Skeletal muscle cell (primary cell): Measurements from ENCODE around the gene HDAC7.

Experiments
- DNase-seq: peaks from one replicate; pipeline ENCODE4 v3.0.0-alpha.2; 2010; ENCODE audit warnings: low read depth
- H3K4me3 ChIP-seq: 2 replicates; pipeline ENCODE4 v1.5.1; 2011; ENCODE audit warnings: low read depth, mild to moderate bottlenecking, control low read depth, low read length, moderate library complexity

The HDAC7 gene

DNA sequence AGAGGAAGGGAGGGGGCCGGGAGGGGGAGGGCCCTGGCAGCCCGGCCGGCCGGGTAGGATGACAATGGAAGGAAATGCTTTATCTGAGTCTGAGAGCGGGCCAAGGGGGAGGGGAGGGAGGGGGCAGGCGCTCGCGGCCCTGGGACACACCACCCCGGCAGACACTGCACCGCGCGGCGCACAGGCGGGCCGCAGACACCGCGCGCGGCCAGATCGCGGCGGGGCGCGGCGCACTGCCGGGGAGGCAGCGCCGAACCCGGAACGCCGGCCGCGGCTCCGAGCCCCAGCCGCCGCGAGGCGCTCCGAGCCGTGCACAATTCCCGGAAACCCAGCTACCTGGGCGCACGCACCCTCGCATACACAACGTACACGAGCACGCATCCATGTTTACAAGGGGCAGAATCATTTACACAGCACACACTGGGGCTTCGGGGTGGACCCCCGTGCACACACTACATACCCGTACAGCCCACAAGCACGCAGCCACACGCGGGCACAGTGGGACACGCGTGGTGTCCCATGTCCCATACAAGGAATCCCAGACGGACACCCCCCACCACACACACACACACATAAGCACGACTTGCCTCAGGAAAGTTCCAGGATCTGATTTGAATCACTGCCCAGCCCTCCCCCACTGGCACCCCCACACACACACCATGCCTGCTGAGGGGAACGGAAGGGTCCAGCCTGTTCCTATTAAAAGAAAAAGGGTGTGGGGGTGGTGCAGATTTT, at the start of gene HDAC7:
Gene HDAC7 (minus strand): TSS at position 8 of the 735 bp plus-strand sequence. CDS start 118 bp downstream, outside the sequence.
- H3K4me3 ChIP-seq: peak within 1 kb of the TSS; percentile 79
- DNase-seq: peak; percentile 60

DNA sequence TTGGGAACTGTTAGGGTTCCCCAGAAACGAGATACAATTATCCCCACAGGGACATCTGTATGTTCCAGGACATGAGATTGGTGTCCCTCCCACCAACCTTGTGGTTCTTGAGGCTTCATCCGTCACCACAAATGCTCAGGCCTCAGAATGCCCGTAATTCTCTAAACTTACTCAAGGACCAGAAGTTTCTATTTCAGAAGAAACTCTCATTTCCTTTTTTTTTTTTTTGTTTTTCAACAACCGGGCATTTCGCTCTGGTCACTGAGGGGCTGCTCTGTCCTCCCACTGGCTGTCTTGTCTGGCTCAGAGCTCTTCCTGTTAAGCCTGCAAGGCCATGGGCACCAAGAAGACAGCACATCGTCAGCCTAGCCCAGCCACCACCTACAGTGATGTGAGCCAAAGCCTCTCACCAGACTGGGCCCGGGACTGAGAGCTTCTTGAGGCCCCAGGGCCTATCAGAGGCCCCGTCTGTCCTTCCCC, 48.9 kb upstream of the HDAC7 start:
- DNase-seq: no peak
- no peak overlapping the region for H3K4me3 ChIP-seq

DNA sequence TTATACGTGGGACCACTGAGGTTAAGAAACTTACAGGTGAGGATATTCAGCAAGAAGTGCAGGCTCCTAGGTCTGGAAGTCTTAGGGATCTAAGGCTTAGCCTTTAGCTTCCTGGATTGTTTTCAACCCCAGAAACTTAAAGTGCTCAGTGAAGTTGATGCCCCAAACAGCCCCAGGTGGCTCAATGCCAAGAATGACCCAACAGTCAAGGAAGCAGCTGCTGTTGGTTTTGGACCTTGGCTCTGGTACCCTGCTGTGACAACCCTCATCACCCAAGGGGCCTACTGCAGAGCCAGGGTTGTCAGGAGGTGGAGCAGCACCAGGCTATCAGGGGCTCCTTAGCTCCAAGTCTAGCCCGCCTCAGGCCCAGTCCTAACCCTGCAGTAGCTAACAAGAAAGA, 48.3 kb upstream of the HDAC7 start:
- no peak for DNase-seq
- no peak overlapping the region for H3K4me3 ChIP-seq

DNA sequence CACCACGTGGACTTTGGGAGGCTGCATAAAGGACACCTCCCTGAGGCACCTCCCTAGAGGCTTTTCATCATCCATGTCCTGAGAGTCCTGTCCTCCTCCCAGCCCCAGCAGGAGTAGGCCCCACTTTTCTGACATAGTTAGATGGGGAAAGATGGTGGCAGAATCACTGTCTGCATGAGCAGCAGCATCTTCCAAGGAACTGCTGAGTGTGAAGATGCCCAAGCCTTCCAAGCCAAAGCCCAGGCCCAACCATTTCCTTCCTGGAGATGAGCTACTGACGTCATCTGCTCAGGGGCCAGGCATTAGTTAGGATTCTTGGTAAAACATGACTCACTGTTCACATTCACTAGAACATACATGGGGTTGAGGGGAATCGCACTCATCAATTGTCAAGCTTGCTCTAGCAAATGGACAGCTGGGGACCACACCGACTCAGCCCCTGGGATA, 47.8 kb upstream of the HDAC7 start:
- H3K4me3 ChIP-seq: no peak overlapping the region
- peak; percentile 86 for DNase-seq

DNA sequence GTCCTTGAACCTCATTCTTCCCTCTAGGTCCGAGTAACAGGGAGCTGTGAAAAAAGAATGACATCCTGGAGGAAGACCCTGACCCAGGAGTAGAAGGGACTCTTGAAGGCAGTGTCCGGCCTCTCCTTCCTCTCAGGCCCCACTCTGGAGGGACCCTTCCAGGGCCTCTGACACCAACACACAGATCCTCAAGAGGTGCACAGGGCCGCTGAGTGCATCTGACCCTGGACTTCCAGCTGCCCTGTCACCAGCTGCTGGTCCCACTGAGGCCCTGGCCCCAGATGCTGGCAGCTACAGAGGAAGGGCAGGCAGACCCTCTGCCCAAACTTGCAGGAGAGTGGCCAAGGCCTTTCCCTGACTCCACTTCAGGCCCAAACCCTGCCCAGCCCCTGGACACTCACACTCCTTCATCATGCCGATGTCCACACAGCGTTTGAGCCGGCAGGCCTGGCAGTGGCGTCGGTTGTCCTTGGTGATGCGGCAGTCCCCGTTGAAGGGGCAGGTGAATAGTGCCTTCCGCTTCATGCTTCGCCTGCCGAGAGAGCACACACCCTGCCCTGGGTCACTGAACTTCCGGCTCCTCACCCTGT, 45.0 kb upstream of the HDAC7 start:
- DNase-seq: no peak
- H3K4me3 ChIP-seq: no peak overlapping the region

DNA sequence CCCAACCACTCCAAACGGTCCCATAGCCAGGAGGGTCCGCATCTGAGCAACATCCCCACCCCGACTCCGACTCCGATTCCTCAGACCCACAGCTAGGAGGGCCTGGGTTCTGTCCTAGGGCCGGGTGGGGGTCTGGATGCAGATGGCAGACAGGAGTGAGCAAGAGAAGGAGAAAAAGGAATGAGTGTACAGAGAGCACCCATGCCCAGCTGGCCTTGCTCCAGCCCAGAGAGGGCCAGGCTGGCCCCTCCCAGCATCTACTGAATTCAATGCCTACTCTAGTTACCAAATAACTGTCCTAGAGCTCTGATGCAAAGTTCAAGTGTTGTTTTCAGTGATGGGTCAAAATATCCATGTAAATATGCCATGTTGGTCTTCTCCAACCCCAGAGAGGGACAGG, 44.3 kb upstream of the HDAC7 start:
- DNase-seq: no peak

DNA sequence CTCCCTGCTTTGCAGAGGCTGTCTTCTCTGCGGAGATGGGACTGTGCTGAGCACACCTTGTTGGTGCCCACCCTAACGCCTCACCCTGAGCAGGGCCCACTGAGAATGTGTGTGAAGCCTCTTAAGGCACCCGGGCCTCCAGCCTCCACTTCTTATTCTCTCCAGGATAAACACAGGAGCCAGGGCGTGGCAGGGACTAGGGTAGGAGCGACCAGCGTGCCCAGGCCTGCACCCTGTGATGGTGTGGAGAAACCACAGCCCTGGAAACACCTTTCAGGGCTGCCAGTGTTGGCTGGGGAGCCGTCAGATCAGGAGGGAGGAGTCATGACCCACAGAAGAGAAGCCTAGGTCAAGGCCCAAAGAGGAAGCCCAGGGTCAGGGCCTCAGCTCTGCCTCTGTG, 43.8 kb upstream of the HDAC7 start:
- no peak overlapping the region for H3K4me3 ChIP-seq
- no peak for DNase-seq

More for the DNA sequence above, 44.3 kb upstream of the HDAC7 start:
- H3K4me3 ChIP-seq: no peak overlapping the region

DNA sequence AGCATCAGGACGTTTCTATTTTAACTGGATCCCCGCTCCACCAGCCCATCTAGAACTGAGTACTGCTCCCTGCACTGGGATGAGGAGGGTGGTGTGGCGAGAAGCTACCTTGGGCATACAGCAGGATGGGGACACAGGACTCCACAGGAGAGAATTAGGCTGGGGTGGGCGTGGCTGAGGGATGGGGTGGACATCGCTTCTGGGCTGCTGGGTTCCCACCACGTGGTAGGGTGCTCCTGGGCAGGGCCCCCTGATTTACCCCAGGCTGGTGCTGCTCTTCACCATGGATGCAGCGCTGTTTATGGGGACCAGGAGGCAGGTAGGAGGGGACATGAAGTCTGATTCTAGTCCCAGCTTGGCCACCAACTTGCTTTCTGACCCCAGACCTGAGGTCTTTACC, 43.2 kb upstream of the HDAC7 start:
- DNase-seq: no peak
- H3K4me3 ChIP-seq: no peak overlapping the region

DNA sequence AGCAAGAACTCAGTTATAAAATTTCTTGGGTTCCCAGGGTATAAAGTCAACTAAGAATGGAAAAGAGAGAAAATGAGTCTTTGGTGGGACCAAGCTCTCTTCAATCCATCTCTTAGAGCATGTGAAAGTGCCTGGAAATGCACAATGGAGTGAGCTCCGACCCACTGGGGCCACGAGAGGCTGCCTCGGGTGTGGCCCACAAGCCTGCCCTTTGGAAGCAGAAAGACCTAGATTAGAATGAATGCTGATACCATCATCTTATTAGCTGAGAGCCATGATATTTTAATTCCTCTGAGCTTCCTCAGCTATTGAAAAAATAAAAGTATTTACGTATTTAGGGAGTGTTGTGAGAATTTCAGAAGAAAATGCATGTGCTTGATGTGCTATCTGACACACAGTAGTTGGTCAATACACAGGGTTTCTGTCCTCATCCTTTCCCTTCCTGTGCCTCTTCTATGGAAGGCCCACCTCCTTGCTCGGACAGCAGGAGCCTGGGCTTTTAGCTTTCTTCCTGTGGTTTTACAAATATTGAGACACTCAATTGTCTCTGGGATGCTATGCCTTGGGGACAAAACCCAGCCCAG, 42.6 kb upstream of the HDAC7 start:
- H3K4me3 ChIP-seq: no peak overlapping the region
- DNase-seq: no peak

DNA sequence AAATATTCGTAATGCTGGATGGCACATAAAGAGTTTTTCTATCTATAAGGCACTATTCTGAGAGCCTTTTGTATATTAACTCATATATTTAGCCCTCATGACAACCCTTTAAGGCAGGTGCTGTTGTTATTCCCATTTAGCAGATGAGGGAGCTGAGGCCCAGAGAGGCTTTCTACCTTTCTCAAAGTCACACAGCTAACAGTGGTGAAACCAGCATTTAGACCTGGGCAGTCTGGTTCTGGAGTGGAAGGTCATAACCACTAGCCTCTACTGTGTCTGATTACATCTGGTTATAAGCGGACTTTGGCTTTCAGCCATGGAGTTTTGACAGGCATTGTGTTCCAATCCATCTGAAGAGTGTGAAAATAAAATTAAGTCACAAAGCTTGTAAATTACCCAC, 41.2 kb upstream of the HDAC7 start:
- DNase-seq: no peak
- no peak overlapping the region for H3K4me3 ChIP-seq

DNA sequence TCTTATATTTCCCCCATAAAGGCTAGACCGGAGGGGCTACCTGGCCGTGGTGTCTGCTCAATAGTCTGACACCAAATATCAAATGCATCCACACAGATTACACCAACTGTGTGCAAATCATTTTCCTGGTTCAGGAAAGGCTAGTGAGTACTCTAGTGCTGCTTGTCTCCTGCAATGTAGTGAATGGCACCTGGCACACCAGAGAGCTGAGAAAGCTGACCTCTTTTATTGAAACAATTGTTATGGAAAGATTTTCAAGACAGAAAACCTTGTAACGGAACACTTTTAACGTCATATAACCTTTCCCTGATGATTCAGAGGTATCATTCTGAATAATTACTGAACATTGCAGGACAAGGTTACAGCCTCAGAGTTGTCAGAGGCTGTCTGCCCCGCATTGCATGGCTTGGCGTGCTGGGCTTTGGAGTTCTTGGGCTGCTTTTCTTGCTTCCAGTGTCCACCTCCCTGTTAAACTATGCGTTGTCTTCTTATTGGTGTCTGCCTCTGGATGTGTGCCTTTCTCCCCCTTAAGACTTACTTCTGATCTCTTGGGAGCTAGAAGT, 40.7 kb upstream of the HDAC7 start:
- no peak overlapping the region for H3K4me3 ChIP-seq
- DNase-seq: no peak

DNA sequence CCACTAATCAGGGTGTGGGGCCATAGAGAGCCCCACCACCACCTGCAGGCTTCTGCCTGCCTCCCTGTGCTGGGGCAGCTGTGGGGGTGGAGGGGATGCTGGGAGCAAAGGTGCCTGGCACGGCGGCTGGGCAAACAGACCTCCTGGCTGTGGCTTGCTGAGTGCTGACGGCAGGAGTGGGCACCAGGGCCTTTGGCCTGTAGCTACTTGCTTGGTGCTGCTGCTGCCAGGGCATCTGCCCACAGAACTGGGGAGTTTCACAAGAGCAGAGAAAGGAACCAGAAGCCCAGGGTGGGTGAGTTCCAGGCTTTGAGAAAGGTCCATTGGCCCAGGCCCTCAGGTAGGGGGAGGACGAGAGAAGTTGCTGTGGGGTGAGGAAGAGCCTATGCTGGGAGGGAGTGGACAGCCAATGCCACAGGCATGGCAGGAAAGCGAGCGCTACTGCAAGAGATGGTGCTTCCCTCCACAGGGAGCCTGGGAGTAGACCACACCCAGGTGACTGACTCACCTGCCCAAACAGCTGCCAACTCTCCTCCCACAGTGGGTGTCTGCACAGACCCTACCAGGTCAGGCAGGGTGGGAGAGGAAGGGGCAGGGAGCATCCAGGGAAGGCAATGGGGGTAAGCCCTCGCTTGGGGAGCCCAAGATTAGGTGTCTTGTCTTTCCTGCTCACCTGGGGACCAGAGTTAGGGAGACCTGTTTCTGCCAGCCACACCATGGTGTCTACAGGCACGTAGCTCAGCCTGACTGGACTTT, 39.0 kb upstream of the HDAC7 start:
- no peak for DNase-seq

DNA sequence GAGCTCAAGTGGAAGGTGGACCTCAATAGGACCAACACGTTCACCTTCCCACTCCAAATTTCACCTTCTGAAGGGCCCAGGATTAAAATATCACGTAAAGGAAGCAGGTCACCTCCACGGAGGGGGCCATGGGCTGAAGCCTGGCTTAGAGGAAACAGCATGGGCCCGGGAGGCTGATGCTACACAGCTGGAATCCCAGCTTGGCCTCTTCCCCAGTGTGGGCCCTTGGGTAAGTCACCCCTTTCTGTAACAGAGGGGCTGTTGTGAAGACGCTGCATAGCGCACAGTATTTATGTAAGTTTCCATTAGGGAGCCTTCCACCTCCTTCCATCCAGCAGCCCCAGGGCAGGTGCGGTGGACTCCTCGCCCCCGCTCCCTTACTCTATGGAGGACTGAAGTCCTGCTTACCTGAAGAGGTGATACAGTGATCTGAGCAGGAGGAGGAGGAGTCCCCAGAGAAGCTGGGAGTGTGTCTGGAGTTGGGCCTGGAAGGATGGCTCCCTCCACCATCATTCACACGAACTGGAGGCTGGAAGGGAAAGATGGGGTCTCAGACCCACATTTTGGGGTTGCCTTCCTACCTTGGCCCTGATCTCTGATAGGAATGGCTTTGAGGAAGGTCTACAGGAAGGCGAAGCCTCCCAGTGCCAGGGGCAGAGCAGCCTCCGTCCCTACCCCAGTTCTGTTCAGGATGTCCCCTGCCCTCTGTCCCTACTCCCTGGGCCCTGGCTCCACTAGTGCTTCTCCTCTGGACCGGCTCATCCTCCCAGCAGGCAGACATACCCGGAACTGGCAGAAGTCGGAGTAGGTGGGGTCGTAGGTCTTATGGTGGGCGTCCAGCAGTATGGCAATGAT, 37.2 kb upstream of the HDAC7 start:
- no peak overlapping the region for H3K4me3 ChIP-seq
- no peak for DNase-seq

More for the DNA sequence above, 39.0 kb upstream of the HDAC7 start:
- H3K4me3 ChIP-seq: no peak overlapping the region

DNA sequence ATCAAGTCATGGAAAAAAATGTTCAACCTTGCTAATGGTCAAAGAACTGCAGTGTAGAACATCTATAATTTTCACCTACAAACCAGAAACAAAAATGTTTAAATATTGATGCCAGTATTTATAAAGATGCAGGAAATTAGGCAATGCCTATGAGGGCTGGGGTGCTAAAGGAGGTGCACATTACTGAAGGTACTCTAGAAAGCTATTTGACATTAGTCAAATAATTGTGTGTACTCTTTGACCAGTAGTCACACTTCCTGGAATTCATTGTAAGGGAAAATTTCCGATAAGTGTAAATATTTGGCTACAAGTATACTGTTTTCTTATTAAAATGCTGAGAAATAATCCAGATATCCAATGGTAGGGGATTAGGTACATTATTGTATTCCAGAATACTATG, 36.4 kb upstream of the HDAC7 start:
- no peak overlapping the region for H3K4me3 ChIP-seq
- no peak for DNase-seq

DNA sequence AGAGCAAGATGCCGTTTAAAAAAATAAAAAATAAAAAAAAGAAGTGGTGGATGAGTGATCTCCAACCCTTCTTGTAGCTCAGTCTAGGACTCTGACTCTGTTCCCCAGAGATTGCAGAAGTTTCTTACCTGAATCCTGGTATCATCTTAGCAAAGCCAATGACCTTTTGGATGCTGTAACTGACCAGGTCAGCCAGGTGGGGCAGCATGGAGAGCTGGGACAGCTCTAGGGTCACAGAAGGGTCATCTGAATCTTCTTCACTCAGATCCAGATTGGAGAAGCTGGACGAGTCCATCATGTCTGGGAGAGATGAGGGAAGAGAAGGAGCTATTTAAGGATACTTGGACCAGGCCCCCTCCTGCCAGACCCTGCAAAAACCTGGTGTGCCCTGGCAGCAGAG, 35.8 kb upstream of the HDAC7 start:
- no peak overlapping the region for H3K4me3 ChIP-seq
- DNase-seq: no peak

DNA sequence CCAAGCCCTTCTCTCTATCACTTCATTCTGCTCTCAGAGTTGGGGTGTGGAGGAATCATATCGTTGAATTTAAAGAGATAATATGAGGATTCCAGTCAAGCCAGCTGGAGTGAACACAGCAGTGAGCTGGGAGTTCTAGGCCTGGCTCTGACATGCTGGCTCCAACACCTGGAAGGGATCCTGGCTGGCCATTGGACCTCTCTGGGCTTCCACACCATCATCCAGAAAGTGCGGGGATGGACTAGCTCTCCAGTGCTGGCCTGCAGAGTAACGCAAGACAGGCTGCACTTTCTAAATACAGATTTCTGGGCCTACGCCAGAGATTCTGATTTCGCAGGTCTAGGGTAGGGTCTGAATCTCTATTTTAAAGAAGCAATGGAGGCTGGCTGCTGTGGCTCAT, 34.8 kb upstream of the HDAC7 start:
- H3K4me3 ChIP-seq: no peak overlapping the region

DNA sequence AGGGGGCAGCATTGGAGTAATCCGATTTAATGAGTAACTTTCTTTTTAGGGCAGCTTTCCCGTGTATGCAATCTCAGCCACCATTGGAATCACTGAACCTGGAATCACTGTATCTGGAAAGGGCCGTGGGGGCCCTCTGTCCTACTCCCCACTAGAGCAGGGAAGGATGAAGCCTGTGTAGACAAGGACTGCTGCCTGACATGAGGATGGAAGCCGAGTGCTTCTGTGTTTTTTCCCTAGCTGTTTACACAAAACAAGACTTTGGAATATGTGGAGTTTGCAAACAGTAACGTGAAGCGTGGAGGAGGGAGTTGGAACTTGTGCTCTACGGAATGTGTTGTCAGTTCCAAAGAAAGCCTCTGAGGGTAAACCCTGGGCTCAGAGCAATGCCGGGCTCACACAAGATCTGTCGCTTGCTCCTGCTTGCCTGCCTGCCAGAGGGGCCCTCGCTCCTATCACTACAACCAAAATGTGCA, 32.4 kb upstream of the HDAC7 start:
- H3K4me3 ChIP-seq: no peak overlapping the region
- no peak for DNase-seq

More for the DNA sequence above, 34.8 kb upstream of the HDAC7 start:
- no peak for DNase-seq

DNA sequence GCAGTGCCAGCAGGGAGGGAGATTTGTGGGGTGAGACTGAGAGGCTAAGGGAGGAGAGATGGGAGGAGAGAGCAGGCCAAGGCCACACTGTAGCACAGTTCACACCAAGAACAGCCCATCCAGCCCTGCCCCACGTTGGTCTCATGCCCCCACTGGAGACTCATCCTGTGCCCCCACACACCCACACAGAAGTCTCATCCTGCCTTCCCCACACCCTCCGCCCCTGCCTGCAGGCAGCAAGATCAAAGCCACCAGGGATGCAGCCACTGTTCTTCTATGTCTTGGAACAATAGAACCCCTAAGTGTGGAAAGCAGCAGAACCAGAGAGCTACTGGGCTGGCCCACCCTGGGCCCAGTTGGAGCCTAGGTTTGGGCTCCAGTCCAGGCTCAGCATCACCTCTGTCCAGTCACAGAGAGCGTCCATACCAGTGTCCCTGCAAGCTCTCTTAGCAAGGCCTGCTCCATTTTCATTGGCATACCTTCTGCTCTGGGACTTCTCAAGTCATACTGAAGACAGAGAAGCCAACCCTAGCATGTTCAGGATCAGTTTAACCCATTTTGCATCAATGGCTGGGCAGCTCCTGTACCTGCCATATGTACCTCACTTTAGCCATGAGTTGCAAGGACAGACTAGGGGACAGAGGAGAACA, 31.7 kb upstream of the HDAC7 start:
- DNase-seq: no peak
- no peak overlapping the region for H3K4me3 ChIP-seq
